ENCODE data around the gene SOX1. TPM values are rescaled to one million over a fixed set of nuclear protein-coding genes. Genes with fewer than 3 reads are reported as not detected.

The SOX1 gene
- total and polyA plus RNA-seq, 4 donors: 0.09 TPM; not detected in 3

DNA sequence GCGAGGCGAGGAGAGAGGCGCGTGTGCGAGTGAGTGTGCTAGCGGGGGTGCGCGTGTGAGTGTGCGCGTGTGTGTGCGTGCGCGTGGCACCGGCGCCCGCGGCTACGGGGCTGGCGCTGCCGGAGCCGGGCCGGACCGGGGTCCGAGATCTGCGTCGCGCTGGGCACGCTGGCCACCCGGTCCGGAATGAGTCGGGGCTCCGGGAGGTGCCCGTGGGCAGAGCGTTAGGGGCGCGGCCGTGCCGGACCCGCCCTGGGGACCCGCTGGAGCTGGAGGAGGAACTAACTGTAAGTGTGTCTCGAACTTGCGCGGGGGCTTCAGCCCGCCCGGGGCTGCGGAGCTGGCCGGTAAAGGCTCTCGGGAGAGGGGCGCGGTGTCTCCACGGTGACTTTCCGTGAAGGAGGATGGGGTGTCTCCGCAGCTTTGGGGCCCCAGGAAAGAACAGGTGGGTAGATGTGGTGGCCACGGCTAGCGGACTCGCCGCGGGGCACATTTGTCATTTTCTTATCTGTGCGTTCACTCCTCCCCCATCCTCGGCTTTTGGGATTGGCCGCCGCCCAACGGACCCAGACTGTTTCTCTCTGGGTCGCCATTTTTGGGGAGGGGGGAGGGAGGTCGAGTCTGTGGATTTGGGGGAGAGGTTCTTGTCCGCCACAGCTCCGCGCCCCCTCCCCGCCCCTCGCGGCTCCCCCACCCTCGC, 10.1 kb upstream of the SOX1 start:
- no peak for DNase-seq
- H3K27ac ChIP-seq (ENCODE audit: low read depth in 1 of 2, low read length in 1 of 2): no peak overlapping the region
- peaks cover 0 to 18% (median 0%) of the 10 kb centered on the region in 4 donors for H3K9me3 ChIP-seq (ENCODE audit: control insufficient read depth in 4 of 4, insufficient read depth in 3 of 4, low read length in 3 of 4)
- H3K4me3 ChIP-seq: no peak overlapping the region
- no peaks in the 10 kb centered on the region for H3K36me3 ChIP-seq (ENCODE audit: control insufficient read depth in 4 of 4, insufficient read depth in 4 of 4, low read length in 4 of 4)
- no peak overlapping the region for H3K9ac ChIP-seq (ENCODE audit: insufficient read depth in 1 of 2, low read length in 2 of 2)
- TF ChIP-seq, protein P1, sequence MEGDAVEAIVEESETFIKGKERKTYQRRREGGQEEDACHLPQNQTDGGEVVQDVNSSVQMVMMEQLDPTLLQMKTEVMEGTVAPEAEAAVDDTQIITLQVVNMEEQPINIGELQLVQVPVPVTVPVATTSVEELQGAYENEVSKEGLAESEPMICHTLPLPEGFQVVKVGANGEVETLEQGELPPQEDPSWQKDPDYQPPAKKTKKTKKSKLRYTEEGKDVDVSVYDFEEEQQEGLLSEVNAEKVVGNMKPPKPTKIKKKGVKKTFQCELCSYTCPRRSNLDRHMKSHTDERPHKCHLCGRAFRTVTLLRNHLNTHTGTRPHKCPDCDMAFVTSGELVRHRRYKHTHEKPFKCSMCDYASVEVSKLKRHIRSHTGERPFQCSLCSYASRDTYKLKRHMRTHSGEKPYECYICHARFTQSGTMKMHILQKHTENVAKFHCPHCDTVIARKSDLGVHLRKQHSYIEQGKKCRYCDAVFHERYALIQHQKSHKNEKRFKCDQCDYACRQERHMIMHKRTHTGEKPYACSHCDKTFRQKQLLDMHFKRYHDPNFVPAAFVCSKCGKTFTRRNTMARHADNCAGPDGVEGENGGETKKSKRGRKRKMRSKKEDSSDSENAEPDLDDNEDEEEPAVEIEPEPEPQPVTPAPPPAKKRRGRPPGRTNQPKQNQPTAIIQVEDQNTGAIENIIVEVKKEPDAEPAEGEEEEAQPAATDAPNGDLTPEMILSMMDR (IDR thresholded peaks at IDR 0.05; ENCODE audit: control extremely low read depth, extremely low read depth): no peak
- peaks cover 38 to 96% (median 67%) of the 10 kb centered on the region in 3 donors for H3K27me3 ChIP-seq (ENCODE audit: control insufficient read depth in 3 of 3, insufficient read depth in 3 of 3, low read length in 2 of 3)
- 1 to 5% methylated on average over 69 to 72 of the region's 72 CpGs for WGBS, 2 donors
- peaks cover 0 to 12% (median 0%) of the 10 kb centered on the region in 5 donors for H3K4me1 ChIP-seq (ENCODE audit: control insufficient read depth in 5 of 5, insufficient read depth in 5 of 5, low read length in 5 of 5)
- no peak for ATAC-seq (ENCODE audit: insufficient read depth, low FRiP score)

DNA sequence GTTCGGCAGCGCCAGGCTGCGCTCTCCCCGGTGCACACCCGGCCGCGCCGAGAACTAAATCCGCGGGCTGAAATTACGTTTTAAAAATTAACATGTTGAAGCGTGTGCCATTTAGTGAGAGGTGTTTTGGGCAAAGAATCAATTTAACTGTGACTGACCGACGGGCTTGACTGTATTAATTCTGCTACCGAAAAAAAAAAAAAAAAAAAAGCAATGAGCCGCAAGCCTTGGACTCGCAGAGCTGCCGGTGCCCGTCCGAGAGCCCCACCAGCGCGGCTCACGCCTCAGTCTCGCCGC, 9.6 kb upstream of the SOX1 start:
- TF ChIP-seq, protein P1 (IDR thresholded peaks at IDR 0.05; ENCODE audit: control extremely low read depth, extremely low read depth): no peak
- Histone ChIP-seq H3K27me3 (ENCODE audit: control insufficient read depth in 3 of 3, insufficient read depth in 3 of 3, low read length in 2 of 3) (peaks cover 38 to 96% (median 67%) of the 10 kb centered on the region in 3 donors), H3K36me3 (ENCODE audit: control insufficient read depth in 4 of 4, insufficient read depth in 4 of 4, low read length in 4 of 4) (no peaks in the 10 kb centered on the region), H3K9ac (ENCODE audit: insufficient read depth in 1 of 2, low read length in 2 of 2) (no peak overlapping the region), H3K4me1 (ENCODE audit: control insufficient read depth in 5 of 5, insufficient read depth in 5 of 5, low read length in 5 of 5) (peaks cover 0 to 12% (median 0%) of the 10 kb centered on the region in 5 donors), H3K9me3 (ENCODE audit: control insufficient read depth in 4 of 4, insufficient read depth in 3 of 4, low read length in 3 of 4) (peaks cover 0 to 18% (median 0%) of the 10 kb centered on the region in 4 donors), H3K4me3 (no peak overlapping the region), H3K27ac (ENCODE audit: low read depth in 1 of 2, low read length in 1 of 2) (no peak overlapping the region)
- no peak for DNase-seq
- 4% methylated on average over 25 of the region's 25 CpGs for WGBS, 2 donors
- no peak for ATAC-seq (ENCODE audit: insufficient read depth, low FRiP score)

DNA sequence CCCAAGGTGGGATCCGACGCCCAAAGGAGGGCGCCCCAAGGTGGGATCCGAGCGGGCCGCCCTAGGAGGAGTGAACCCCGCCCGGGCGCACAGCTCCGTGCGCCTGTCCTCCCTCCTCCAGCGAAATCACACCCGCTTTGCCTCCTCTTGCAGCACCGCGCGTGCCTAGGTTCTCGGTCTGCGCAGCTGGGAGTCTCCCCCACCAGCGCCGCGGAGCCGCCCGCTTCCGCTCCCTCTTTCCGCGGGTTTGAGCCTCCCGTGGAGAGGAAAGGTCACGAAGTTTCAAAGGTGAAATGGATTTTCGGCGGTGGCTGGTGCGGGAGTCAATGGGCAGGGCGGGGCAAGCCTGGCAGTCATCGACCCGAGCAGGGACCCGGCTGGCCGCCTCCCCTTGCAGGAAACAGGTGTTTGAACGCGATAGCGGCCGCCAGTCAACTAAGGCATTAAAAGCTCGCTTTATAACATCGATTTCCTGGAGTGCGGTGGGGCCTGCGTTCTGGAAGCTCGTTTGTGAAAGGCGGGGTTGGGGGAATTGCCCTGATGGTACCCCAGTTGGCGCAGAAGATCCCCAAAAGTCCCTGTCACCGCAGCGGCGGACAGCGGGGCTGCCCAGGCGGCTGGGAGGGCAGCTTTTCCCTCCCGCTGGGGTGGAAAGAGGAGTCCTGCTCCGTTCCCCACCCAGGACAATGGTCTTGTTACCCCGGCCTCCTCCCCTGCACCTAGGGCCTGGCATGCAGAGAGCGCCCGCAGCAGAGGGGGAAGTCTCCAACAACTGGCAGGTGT, 9.0 kb upstream of the SOX1 start:
- ATAC-seq (ENCODE audit: insufficient read depth, low FRiP score) (no peak), DNase-seq (no peak)
- no peak overlapping the region for H3K27ac ChIP-seq (ENCODE audit: low read depth in 1 of 2, low read length in 1 of 2)
- TF ChIP-seq, protein P1 (IDR thresholded peaks at IDR 0.05; ENCODE audit: control extremely low read depth, extremely low read depth): no peak
- H3K9ac ChIP-seq (ENCODE audit: insufficient read depth in 1 of 2, low read length in 2 of 2): no peak overlapping the region
- H3K4me3 ChIP-seq: no peak overlapping the region
- H3K27me3 ChIP-seq (ENCODE audit: control insufficient read depth in 3 of 3, insufficient read depth in 3 of 3, low read length in 2 of 3): peaks cover 44 to 94% (median 64%) of the 10 kb centered on the region in 3 donors
- H3K36me3 ChIP-seq (ENCODE audit: control insufficient read depth in 4 of 4, insufficient read depth in 4 of 4, low read length in 4 of 4): no peaks in the 10 kb centered on the region
- H3K9me3 ChIP-seq (ENCODE audit: control insufficient read depth in 4 of 4, insufficient read depth in 3 of 4, low read length in 3 of 4): peaks cover 0 to 18% (median 0%) of the 10 kb centered on the region in 4 donors
- WGBS, 2 donors: 3 to 4% methylated on average over 54 to 57 of the region's 57 CpGs
- peaks cover 0 to 12% (median 0%) of the 10 kb centered on the region in 5 donors for H3K4me1 ChIP-seq (ENCODE audit: control insufficient read depth in 5 of 5, insufficient read depth in 5 of 5, low read length in 5 of 5)

Data from lung (tissue), 12 donors.